Pancreas (tissue), 10 donors: ENCODE data around the gene MTOR. TPM values are rescaled to one million over a fixed set of nuclear protein-coding genes. Genes with fewer than 3 reads are reported as not detected.
"Not testable (repeated sequence)": the region's sequence is repeated elsewhere in the genome, so short reads cannot be mapped to it uniquely, and the experiment has no call there.

ENCODE experiments used
- ATAC-seq, 4 donors: fragments of 200-7000 bp; cut with Tn5 transposase; one replicate each; pipeline versions ENCODE4 v1.8.0 to v1.9.1; 2020; ENCODE audit warnings: mild to moderate bottlenecking in 4 of 4, moderate library complexity in 4 of 4
- DNase-seq, 6 donors: peaks; one replicate each; pipeline ENCODE4 v3.0.0-alpha.2; 2020
- FAIRE-seq: peaks from 2 replicates; lab custom pipeline; 2012; peaks lifted over from hg19 to GRCh38; lab: Jason Lieb, UNC
- H3K27ac ChIP-seq, 4 donors: fragments of 200-600 bp; sonication (generic); 1 replicate in 3 of 4; 2 replicates in 1 of 4; pipeline versions ENCODE4 v1.5.0 to v1.8.0; 2020
- H3K27me3 ChIP-seq, 4 donors: fragments of 200-600 bp; one replicate each; pipeline ENCODE4 v1.8.0; 2021
- H3K36me3 ChIP-seq, 3 donors: fragments of 200-600 bp; sonication (generic) in 1 of 3; one replicate each; pipeline versions ENCODE4 v1.5.0 to v1.8.0; 2020 to 2021
- H3K4me1 ChIP-seq, 3 donors: fragments of 200-600 bp; one replicate each; pipeline ENCODE4 v1.8.0; 2021
- H3K4me3 ChIP-seq, 4 donors: fragments of 200-600 bp; sonication (generic) in 2 of 4; one replicate each; pipeline versions ENCODE4 v1.5.0 to v1.8.0; 2020 to 2021
- H3K9me3 ChIP-seq, 4 donors: fragments of 200-600 bp; one replicate each; pipeline ENCODE4 v1.8.0; 2021
- WGBS, 2 donors: extraction: QIAGEN DNeasy Blood & Tissue Kit; methylation state at CpG; one replicate each; pipeline ENCODE4 v1.1.7; 2013; 5-methylcytosine and 5-hydroxymethylcytosine counted together
- intact Hi-C, 3 donors: fragments of 100-400 bp; cut with DNase I; formaldehyde crosslinking; loops; one replicate each; pipeline versions ENCODE4 v1.11.1 to v1.14.2; 2022
- polyA plus RNA-seq, 2 donors: library from polyadenylated mRNA; stranded (reverse); fragments of 200-250 nt; gene quantifications; one replicate each; pipeline ENCODE4 v1.2.3, GENCODE V29; 2013
- total RNA-seq, 6 donors: library from RNA; stranded (reverse); fragmentation: NEBNext Ultra II Directional in 4 of 6; extraction: Animal tissue kit (Norgen Biotek cat#: 25700) in 4 of 6; gene quantifications; one replicate each; pipeline versions ENCODE4 v1.2.1 to v1.2.4, GENCODE V29; 2021 to 2023
- TF ChIP-seq, protein P1 (sequence below), 4 donors: fragments of 200-600 bp; sonication (generic) in 3 of 4; IDR thresholded peaks; one replicate each; pipeline versions ENCODE4 v1.5.0 to v1.8.0; 2021; ENCODE audit warnings: antibody characterized with exemption in 4 of 4
- donor health status: healthy with polysubstance abuse.
- donor health status: DM: no; HTN: no; CAD: no; lungs with moderate emphysema.
- donor health status: DM: no; HTN: no; CAD: no.
- donor health status: control.
- donor health status: control.
- donor health status: Bipolar disorder and iron deficiency.
- donor health status: DM: yes; HTN: yes; CAD: no.
- donor health status: DM: no; HTN: no; CAD: no.
- donor health status: DM: no; HTN: no; CAD: no.
- donor health status: DM: yes; HTN: yes; CAD: no.

Gene MTOR
- total RNA-seq: 10 to 100 TPM; 11.9 to 22.6 (median 15.8) TPM
- polyA plus RNA-seq: 10 to 100 TPM; 14.1 to 16.7 TPM

- TF ChIP-seq, protein P1, sequence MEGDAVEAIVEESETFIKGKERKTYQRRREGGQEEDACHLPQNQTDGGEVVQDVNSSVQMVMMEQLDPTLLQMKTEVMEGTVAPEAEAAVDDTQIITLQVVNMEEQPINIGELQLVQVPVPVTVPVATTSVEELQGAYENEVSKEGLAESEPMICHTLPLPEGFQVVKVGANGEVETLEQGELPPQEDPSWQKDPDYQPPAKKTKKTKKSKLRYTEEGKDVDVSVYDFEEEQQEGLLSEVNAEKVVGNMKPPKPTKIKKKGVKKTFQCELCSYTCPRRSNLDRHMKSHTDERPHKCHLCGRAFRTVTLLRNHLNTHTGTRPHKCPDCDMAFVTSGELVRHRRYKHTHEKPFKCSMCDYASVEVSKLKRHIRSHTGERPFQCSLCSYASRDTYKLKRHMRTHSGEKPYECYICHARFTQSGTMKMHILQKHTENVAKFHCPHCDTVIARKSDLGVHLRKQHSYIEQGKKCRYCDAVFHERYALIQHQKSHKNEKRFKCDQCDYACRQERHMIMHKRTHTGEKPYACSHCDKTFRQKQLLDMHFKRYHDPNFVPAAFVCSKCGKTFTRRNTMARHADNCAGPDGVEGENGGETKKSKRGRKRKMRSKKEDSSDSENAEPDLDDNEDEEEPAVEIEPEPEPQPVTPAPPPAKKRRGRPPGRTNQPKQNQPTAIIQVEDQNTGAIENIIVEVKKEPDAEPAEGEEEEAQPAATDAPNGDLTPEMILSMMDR (IDR thresholded peaks at IDR 0.05): no peak
- ATAC-seq: peak; percentile 99 to 100 (median 99)
- Histone ChIP-seq H3K36me3 (peaks cover 0 to 10% (median 0%) of the 10 kb centered on the region in 3 donors), H3K9me3 (no peaks in the 10 kb centered on the region), H3K27ac (peak within 1 kb of the TSS in 3 of 4 donors; percentile 37 to 80 (median 55)), H3K4me1 (peaks cover 0 to 7% (median 0%) of the 10 kb centered on the region in 3 donors), H3K4me3 (peak within 1 kb of the TSS; percentile 89 to 100 (median 95)), H3K27me3 (no peaks in the 10 kb centered on the region)
- peak; percentile 98 for FAIRE-seq
- DNase-seq: peak; percentile 86 to 99 (median 98)
- WGBS, 2 donors: 1% methylated on average over 44 to 60 of the region's 60 CpGs
- intact Hi-C loops: no loop called here
Observed at GRCh38 chr1:11262171-11263049, at the start of gene MTOR. Gene MTOR (minus strand): TSS chr1:11262551. CDS start chr1:11259409, 3,142 bp downstream.

- Histone ChIP-seq H3K27ac (no peak overlapping the region), H3K4me1 (no peaks in the 10 kb centered on the region), H3K36me3 (no peaks in the 10 kb centered on the region), H3K4me3 (no peak overlapping the region), H3K9me3 (no peaks in the 10 kb centered on the region), H3K27me3 (no peaks in the 10 kb centered on the region)
- TF ChIP-seq, protein P1 (IDR thresholded peaks at IDR 0.05): no peak
- ATAC-seq: no peak
- 81 to 84% methylated on average over 7 of the region's 7 CpGs for WGBS, 2 donors
- intact Hi-C loops: no loop called here
- FAIRE-seq: no peak
- DNase-seq: no peak
Observed at GRCh38 chr1:11309385-11309784, 47.0 kb upstream of the MTOR start.

DNA sequence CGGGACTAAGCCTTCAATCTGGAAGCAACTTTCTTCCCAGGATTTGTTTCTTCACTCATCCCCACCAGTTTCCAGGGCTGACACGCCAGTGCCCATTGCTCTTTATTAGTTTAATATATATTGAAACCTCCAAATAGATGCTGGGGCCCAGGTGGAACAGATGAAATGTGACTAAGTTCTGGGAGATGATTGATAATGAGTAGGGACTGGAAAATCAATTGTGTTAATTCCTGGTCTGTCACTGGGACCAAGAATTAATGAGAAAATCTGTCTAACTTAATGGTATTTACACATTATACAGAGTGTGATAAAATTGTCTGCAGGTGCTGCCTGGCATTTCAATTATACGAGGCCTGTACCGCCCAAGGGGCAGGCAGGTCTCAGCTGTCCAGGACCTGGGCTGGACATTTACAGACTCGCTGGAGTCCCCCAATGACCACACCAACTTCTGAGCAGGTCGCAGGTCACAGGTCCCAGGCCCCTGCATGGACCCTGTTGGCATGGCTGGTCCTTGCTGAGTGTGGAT lies 46.4 kb upstream of the MTOR start:
- 51 to 54% methylated on average over 6 of the region's 6 CpGs for WGBS, 2 donors
- ATAC-seq (peak in 1 of 4 donors; percentile 18), DNase-seq (no peak), FAIRE-seq (no peak)
- H3K27me3 ChIP-seq: no peaks in the 10 kb centered on the region
- intact Hi-C loops: no loop called here
- no peaks in the 10 kb centered on the region for H3K9me3 ChIP-seq
- TF ChIP-seq, protein P1 (IDR thresholded peaks at IDR 0.05): no peak
- H3K27ac ChIP-seq: no peak overlapping the region
- H3K4me3 ChIP-seq: no peak overlapping the region
- H3K4me1 ChIP-seq: no peaks in the 10 kb centered on the region
- no peaks in the 10 kb centered on the region for H3K36me3 ChIP-seq

GRCh38 chr1:11307852-11308251 lies 45.5 kb upstream of the MTOR start:
- H3K4me1 ChIP-seq: no peaks in the 10 kb centered on the region
- ATAC-seq (no peak), FAIRE-seq (no peak), DNase-seq (no peak)
- TF ChIP-seq, protein P1 (IDR thresholded peaks at IDR 0.05): no peak
- no peak overlapping the region for H3K27ac ChIP-seq
- whole genome bisulfite sequencing, 2 donors: 57 to 58% methylated on average over 3 of the region's 3 CpGs
- no peaks in the 10 kb centered on the region for H3K36me3 ChIP-seq
- H3K9me3 ChIP-seq: no peaks in the 10 kb centered on the region
- no peaks in the 10 kb centered on the region for H3K27me3 ChIP-seq
- intact Hi-C loops: no loop called here
- no peak overlapping the region for H3K4me3 ChIP-seq

GRCh38 chr1:11305516-11305915 lies 43.2 kb upstream of the MTOR start:
- not testable (repeated sequence) for ATAC-seq

More at GRCh38 chr1:11305516-11305915, 43.2 kb upstream of the MTOR start:
- intact Hi-C loops, H3K27ac ChIP-seq, H3K36me3 ChIP-seq, H3K4me1 ChIP-seq, FAIRE-seq, H3K4me3 ChIP-seq, DNase-seq, H3K9me3 ChIP-seq, H3K27me3 ChIP-seq: not testable (repeated sequence)
- WGBS, 2 donors: 85 to 89% methylated on average over 23 to 29 of the region's 29 CpGs
